GM10248 (cell line): Measurements from ENCODE around the gene SPACA9.

Experiments used
- CTCF ChIA-PET: fragments of 300-600 bp; sonication (Branson Sonifier 250); formaldehyde crosslinking; extraction: SDS; loops from one replicate; lab custom pipeline; 2021; ENCODE audit warnings: antibody characterized with exemption; lab: Yijun Ruan, JAX
- POLR2A ChIA-PET: fragments of 350-650 bp; sonication (Branson Sonifier 250); formaldehyde crosslinking; extraction: SDS; loops from one replicate; lab custom pipeline; 2020; ENCODE audit warnings: antibody characterized with exemption; lab: Yijun Ruan, JAX
- DNase-seq: peaks from one replicate; pipeline ENCODE4 v3.0.0; 2012; ENCODE audit errors: extremely low spot score
- TF ChIP-seq, protein P1 (sequence below): IDR thresholded peaks from 2 replicates; pipeline ENCODE4 v1.5.1; 2012; ENCODE audit warnings: mild to moderate bottlenecking, low read depth; ENCODE audit errors: extremely low read depth, missing control alignments, control extremely low read depth

SPACA9 gene

DNA sequence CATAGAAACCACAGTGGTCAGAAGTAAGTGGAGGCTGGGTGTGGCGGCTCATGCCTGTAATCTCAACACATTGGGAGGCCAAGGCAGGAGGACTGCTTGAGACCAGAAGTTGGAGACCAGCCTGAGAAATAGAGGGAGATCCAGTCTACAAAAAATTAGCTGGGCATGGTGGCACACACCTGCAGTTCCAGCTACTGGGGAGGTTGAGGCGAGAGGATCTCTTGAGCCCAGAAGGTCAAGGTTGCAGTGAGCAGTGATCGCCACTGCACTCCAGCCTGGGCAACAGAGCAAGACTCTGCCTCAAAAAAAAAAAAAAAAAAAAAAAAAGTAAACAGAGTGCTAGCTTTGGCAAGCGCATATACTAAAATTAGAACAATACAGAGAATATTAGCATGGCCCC, 25.2 kb upstream of the SPACA9 start:
- TF ChIP-seq, protein P1, sequence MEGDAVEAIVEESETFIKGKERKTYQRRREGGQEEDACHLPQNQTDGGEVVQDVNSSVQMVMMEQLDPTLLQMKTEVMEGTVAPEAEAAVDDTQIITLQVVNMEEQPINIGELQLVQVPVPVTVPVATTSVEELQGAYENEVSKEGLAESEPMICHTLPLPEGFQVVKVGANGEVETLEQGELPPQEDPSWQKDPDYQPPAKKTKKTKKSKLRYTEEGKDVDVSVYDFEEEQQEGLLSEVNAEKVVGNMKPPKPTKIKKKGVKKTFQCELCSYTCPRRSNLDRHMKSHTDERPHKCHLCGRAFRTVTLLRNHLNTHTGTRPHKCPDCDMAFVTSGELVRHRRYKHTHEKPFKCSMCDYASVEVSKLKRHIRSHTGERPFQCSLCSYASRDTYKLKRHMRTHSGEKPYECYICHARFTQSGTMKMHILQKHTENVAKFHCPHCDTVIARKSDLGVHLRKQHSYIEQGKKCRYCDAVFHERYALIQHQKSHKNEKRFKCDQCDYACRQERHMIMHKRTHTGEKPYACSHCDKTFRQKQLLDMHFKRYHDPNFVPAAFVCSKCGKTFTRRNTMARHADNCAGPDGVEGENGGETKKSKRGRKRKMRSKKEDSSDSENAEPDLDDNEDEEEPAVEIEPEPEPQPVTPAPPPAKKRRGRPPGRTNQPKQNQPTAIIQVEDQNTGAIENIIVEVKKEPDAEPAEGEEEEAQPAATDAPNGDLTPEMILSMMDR: no peak
- ChIA-PET POLR2A (no interaction called here), CTCF (no interaction called here)
- no peak for DNase-seq

GRCh38 chr9:132854832-132855231, 23.9 kb upstream of the SPACA9 start:
- POLR2A ChIA-PET: no interaction called here

GRCh38 chr9:132855904-132856303, 22.8 kb upstream of the SPACA9 start:
- TF ChIP-seq, protein P1: no peak
- CTCF ChIA-PET: no interaction called here
- no peak for DNase-seq
- POLR2A ChIA-PET: no interaction called here

More at GRCh38 chr9:132854832-132855231, 23.9 kb upstream of the SPACA9 start:
- TF ChIP-seq, protein P1: no peak
- CTCF ChIA-PET: interaction anchor here (0.9 kb wide), 1 partner anchor 48 kb away, joined by 3 read pairs; no protein-coding TSS in a partner anchor
- DNase-seq: no peak

DNA sequence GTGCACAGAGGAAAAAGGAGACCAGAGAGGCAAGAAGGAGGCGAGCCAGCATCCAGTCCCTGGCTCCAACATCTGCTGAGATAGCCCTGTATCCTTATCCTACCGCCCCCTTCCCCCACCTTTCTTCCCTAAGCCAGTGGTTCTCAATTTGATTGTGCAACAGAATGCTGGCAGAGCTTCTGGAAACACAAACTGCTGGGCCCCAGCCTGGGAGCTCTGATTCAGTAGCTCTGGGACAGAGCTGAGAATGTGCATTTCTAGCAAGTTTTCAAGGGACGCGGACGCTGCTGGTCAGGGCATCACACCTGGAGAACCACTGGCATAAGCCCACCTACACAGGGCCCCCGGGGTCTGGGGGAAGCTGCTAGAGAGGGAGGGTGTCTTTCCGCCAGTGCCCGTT, 21.7 kb upstream of the SPACA9 start:
- TF ChIP-seq, protein P1: no peak
- CTCF ChIA-PET: no interaction called here
- DNase-seq: no peak
- POLR2A ChIA-PET: no interaction called here

DNA sequence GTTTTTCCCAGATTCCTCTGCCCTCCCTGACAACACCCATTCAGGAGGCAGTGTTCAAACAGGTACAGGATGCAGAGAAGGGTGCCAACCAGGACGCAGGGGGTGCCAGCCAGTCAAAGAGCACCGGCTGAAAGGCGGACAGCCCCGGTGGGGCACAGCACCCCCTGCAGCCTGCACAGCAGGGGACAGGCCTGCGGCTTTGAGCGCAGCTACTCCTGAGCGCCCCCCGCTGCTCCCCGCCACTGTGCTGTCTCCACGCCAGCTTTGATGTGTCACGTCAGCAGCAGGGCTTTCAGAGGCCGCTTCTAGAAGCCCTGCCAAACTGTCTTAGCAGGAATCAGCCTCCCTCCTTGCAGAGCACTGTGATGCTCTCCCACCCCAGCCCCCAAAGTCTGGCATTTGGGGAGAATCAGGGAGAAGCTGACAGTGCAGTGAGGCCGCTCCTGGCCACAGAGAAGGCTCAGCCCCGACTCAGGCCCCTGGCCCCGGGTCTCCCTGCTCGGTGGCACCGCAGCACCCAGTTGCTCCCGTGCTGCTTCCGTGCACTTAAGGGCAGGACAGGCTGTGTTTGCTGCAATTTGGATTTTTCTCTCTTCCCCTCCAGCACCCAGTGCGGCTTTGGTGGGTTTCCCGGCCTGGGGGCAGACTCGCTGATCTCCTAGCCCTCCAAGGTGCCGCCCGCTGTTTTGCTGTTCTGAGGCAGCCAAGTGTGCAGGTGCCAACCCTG, 20.9 kb upstream of the SPACA9 start:
- TF ChIP-seq, protein P1: no peak
- ChIA-PET CTCF (interaction anchor here (1.1 kb wide), 1 partner anchor 17 kb away, joined by 3 read pairs; no protein-coding TSS in a partner anchor), POLR2A (no interaction called here)
- no peak for DNase-seq

- DNase-seq: no peak
- ChIA-PET POLR2A (no interaction called here), CTCF (interaction anchor here (1.1 kb wide), 1 partner anchor 16 kb away, joined by 3 read pairs; no protein-coding TSS in a partner anchor)
- TF ChIP-seq, protein P1: no peak
These were observed 19.9 kb upstream of the SPACA9 start for GRCh38 chr9:132858751-132859150.
